SK-N-SH (cell line): Measurements from ENCODE around the gene SHLD1. TPM values are rescaled to one million over a fixed set of nuclear protein-coding genes. Genes with fewer than 3 reads are reported as not detected.
A peak's percentile ranks its signal among the peaks of the same experiment; 100 is the strongest.
"Not testable (repeated sequence)": the region's sequence is repeated elsewhere in the genome, so short reads cannot be mapped to it uniquely, and the experiment has no call there.

Experiments
- CTCF ChIA-PET: fragments of 300-600, 350-600 bp; formaldehyde crosslinking; extraction: SDS; loops from one replicate; lab custom pipeline; 2021; lab: Yijun Ruan, JAX
- POLR2A ChIA-PET: fragments of 350-600 bp; sonication (Branson Sonifier 250); formaldehyde crosslinking; extraction: SDS; loops from one replicate; lab custom pipeline; 2020; ENCODE audit warnings: antibody characterized with exemption, inconsistent platforms; lab: Yijun Ruan, JAX
- DNase-seq: peaks from one replicate; pipeline ENCODE4 v3.0.0; 2012
- H2AFZ ChIP-seq: fragments of 200-600 bp; sonication (generic); 2 replicates; pipeline ENCODE4 v1.8.1; 2016; ENCODE audit warnings: antibody characterized with exemption, mild to moderate bottlenecking, low read depth
- H3F3A ChIP-seq: fragments of 200-600 bp; sonication (generic); replicated peaks from 2 replicates; pipeline ENCODE3; 2016; ENCODE audit warnings: antibody characterized with exemption, mild to moderate bottlenecking; ENCODE audit not compliant: insufficient read depth
- H3K27ac ChIP-seq, 2 experiments: fragments of 200-500 bp in 1 of 2; fragments of 200-600 bp in 1 of 2; sonication (Bioruptor generic) in 1 of 2; sonication (generic), shearing (Covaris generic) in 1 of 2; 2 replicates each; pipeline versions ENCODE4 v1.5.1 to v1.6.1; 2014 to 2016; ENCODE audit warnings: low read depth in 2 of 2, inconsistent platforms in 1 of 2, low read length in 1 of 2, mild to moderate bottlenecking in 1 of 2, mixed read lengths in 1 of 2
- H3K27me3 ChIP-seq: fragments of 200-600 bp; sonication (generic), shearing (Covaris generic); 2 replicates; pipeline ENCODE4 v1.6.1; 2016; ENCODE audit warnings: mixed run types; ENCODE audit not compliant: insufficient read depth
- H3K36me3 ChIP-seq, 2 experiments: fragments of 200-500 bp in 1 of 2; fragments of 200-600 bp in 1 of 2; sonication (Bioruptor generic) in 1 of 2; sonication (generic) in 1 of 2; replicated peaks in 1 of 2; 2 replicates each; pipeline versions ENCODE3 to v1.5.1; 2014 to 2016; ENCODE audit warnings: low read length in 1 of 2, mild to moderate bottlenecking in 1 of 2; ENCODE audit not compliant: insufficient read depth in 2 of 2, control insufficient read depth in 1 of 2
- H3K4me1 ChIP-seq, 2 experiments: fragments of 200-500 bp in 1 of 2; fragments of 200-600 bp in 1 of 2; sonication (Bioruptor generic) in 1 of 2; sonication (generic), shearing (Covaris generic) in 1 of 2; 2 replicates each; pipeline versions ENCODE4 v1.5.1 to v1.6.1; 2014 to 2016; ENCODE audit warnings: low read depth in 1 of 2, low read length in 1 of 2, mixed run types in 1 of 2; ENCODE audit not compliant: insufficient read depth in 2 of 2, control insufficient read depth in 1 of 2
- H3K4me2 ChIP-seq: fragments of 200-600 bp; sonication (generic), shearing (Covaris generic); 2 replicates; pipeline ENCODE4 v1.6.1; 2017; ENCODE audit warnings: mixed run types
- H3K4me3 ChIP-seq, 2 experiments: fragments of 200-500 bp in 1 of 2; fragments of 200-600 bp in 1 of 2; sonication (Bioruptor generic) in 1 of 2; sonication (generic), shearing (Covaris generic) in 1 of 2; 2 replicates each; pipeline versions ENCODE4 v1.5.1 to v1.8.1; 2014 to 2016; ENCODE audit warnings: low read depth in 2 of 2, inconsistent platforms in 1 of 2, low read length in 1 of 2, mild to moderate bottlenecking in 1 of 2, mixed read lengths in 1 of 2, moderate library complexity in 1 of 2
- H3K79me2 ChIP-seq: fragments of 200-600 bp; sonication (generic); 2 replicates; pipeline ENCODE4 v1.8.1; 2017; ENCODE audit warnings: mild to moderate bottlenecking; ENCODE audit not compliant: insufficient read depth
- H3K9ac ChIP-seq: fragments of 200-600 bp; sonication (generic); 2 replicates; pipeline ENCODE4 v1.6.1; 2017; ENCODE audit warnings: mixed run types
- H3K9me2 ChIP-seq: fragments of 200-600 bp; sonication (generic); 2 replicates; pipeline ENCODE4 v1.6.1; 2017; ENCODE audit warnings: mixed run types
- H3K9me3 ChIP-seq: fragments of 200-600 bp; sonication (generic); 2 replicates; pipeline ENCODE4 v1.6.1; 2017; ENCODE audit warnings: mixed run types, mild to moderate bottlenecking, moderate library complexity
- H4K20me1 ChIP-seq: fragments of 200-600 bp; sonication (generic); 2 replicates; pipeline ENCODE4 v1.6.1; 2017; ENCODE audit warnings: mild to moderate bottlenecking, mixed run types; ENCODE audit not compliant: insufficient read depth
- ELF1 ChIP-seq: IDR thresholded peaks from 2 replicates; pipeline ENCODE4 v1.4.0; 2012
- EZH2phosphoT487 ChIP-seq: fragments of 200-600 bp; sonication (generic); IDR thresholded peaks from 2 replicates; pipeline ENCODE4 v1.6.1; 2017; ENCODE audit warnings: low read depth, mixed run types, mild to moderate bottlenecking, antibody characterized with exemption, moderate library complexity, borderline replicate concordance
- GATA2 ChIP-seq: sonication (generic); formaldehyde crosslinking; IDR thresholded peaks from 2 replicates; pipeline ENCODE4 v1.5.0; 2020; ENCODE audit warnings: mild to moderate bottlenecking, missing genetic modification reagents
- MEF2A ChIP-seq: IDR thresholded peaks from 2 replicates; pipeline ENCODE4 v1.4.0; 2012; ENCODE audit warnings: low read depth, borderline replicate concordance
- RAD21 ChIP-seq: IDR thresholded peaks from 2 replicates; pipeline ENCODE4 v1.6.1; 2012; ENCODE audit warnings: mild to moderate bottlenecking, low read length
- SMC3 ChIP-seq: IDR thresholded peaks from 2 replicates; pipeline ENCODE4 v1.6.1; 2012; ENCODE audit warnings: low read depth, low read length, improper control_type of control experiment
- TCF12 ChIP-seq: IDR thresholded peaks from 2 replicates; pipeline ENCODE4 v1.4.0; 2012
- YY1 ChIP-seq: IDR thresholded peaks from 2 replicates; pipeline ENCODE4 v1.4.0; 2012; ENCODE audit warnings: low read depth, mild to moderate bottlenecking
- WGBS: methylation state at CpG from one replicate; pipeline ENCODE4 v1.1.6; 2017; ENCODE audit warnings: low lambda C conversion rate; 5-methylcytosine and 5-hydroxymethylcytosine counted together
- polyA plus RNA-seq, 3 experiments: library from polyadenylated mRNA; depleted of rRNA; stranded (reverse); fragments of >200 nt; gene quantifications; 2 replicates each; pipeline ENCODE4 v1.2.3, GENCODE V29; 2012
- TF ChIP-seq, protein P1 (sequence below): fragments of 200-600 bp; sonication (generic); IDR thresholded peaks from 2 replicates; pipeline ENCODE4 v1.6.1; 2017; ENCODE audit warnings: antibody characterized with exemption, mild to moderate bottlenecking, moderate library complexity
- TF ChIP-seq, protein P2 (sequence below): fragments of 150-350 bp; IDR thresholded peaks from 2 replicates; pipeline ENCODE4 v1.6.1; 2017; ENCODE audit warnings: antibody characterized with exemption, low read length, low read depth, borderline replicate concordance
- TF ChIP-seq, protein P3 (sequence below): IDR thresholded peaks from 2 replicates; pipeline ENCODE4 v1.6.1; 2012; ENCODE audit warnings: mild to moderate bottlenecking, low read depth, low read length, moderate library complexity
- TF ChIP-seq, protein P4 (sequence below): IDR thresholded peaks from 2 replicates; pipeline ENCODE4; 2012

Gene SHLD1
- polyA plus RNA-seq, 1 of the 3 experiments (the other 2 are of a cell fraction), result 4.5 TPM

DNA sequence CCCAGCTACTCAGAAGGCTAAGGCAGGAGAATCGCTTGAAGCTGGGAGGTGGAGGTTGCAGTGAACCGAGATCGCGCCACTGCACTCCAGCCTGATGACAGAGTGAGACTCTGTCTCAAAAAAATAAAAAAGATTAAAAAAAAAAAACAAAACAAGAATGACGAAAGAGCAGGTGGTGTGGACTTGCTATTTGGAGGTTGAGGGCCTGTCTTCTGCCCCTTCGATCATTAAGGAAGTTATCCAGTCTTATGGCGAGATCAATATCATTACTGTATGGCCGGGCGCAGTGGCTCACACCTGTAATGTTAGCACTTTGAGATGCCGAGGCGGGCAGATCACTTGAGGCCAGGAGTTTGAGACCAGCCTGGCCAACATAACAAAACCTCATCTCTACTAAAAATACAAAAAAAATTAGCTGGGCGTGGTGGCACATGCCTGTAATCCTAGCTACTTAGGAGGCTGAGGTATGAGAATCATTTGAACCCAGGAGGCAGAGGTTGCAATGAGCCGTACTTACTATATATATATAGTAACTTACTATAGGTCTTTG, 53.6 kb downstream of the SHLD1 start:
- H2AFZ ChIP-seq, H3K9me3 ChIP-seq, H3K27ac ChIP-seq, H3K4me3 ChIP-seq, H3K36me3 ChIP-seq, DNase-seq, H3K9me2 ChIP-seq, H3K4me1 ChIP-seq, H3K4me2 ChIP-seq, H3K27me3 ChIP-seq, POLR2A ChIA-PET, H4K20me1 ChIP-seq, H3F3A ChIP-seq, H3K79me2 ChIP-seq, H3K9ac ChIP-seq: not testable (repeated sequence)
- 94% methylated on average over 13 of the region's 13 CpGs for WGBS
- CTCF ChIA-PET, result interaction anchor here (0.8 to 2.9 kb wide), 2 partner anchors 13 to 16 kb away, joined by 3 to 18 read pairs; no protein-coding TSS in a partner anchor

DNA sequence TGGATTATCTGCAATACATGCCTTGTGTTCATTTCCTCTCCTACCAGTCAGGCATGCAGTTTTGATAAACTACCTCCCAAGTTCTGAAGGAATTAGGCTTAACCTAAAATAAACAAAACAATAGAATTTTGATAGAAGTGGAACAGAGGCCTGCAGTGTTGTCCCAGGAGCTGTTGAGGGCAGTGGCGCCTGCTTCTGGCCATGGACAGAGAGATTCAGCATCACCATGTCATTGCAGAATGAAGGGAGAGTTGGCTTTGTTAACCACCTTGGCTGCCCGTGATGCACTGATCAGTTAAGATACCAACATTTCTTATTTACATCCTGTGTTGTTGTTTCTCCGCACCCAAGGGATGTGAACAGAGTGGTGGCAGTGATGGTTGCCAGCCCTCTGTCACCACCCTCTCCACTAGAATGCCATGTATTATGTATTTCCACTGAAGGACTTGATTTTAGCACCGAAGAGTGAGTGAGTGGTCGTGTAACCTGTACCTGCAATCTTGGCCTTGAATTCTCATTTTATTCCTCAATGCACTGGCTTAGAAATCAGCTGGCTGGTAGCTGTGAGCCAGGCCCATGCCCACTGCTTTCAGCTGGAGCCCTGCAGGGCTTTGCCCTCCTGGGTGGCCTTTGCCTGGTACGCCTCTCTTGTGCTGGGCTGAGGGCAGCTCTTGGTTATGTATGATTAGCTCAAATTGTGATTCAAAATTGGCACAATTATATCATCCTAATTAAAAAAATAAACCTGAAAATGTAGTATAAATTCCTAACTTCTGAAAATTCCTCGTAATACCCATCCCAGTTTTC, 56.5 kb downstream of the SHLD1 start:
- H3K4me1 ChIP-seq, result peaks cover 0 to 7% of the 10 kb centered on the region in 2 experiments; a peak in 2 of 4 replicates
- 91% methylated on average over 6 of the region's 7 CpGs for WGBS
- H3K4me3 ChIP-seq, result no peak overlapping the region
- no peak for DNase-seq
- CTCF ChIA-PET, result interaction anchor here (0.6 to 1.8 kb wide), 7 partner anchors 14 to 278 kb away, joined by 3 to 5 read pairs (median 3); no protein-coding TSS in a partner anchor
- no peak overlapping the region for H3K27ac ChIP-seq
- H3F3A ChIP-seq, result no peaks in the 10 kb centered on the region
- H3K9ac ChIP-seq, result no peak overlapping the region
- TF ChIP-seq SMC3 (peak; percentile 37), ELF1 (no peak), RAD21 (peak; percentile 65), EZH2phosphoT487 (no peak)
- TF ChIP-seq, protein P1, sequence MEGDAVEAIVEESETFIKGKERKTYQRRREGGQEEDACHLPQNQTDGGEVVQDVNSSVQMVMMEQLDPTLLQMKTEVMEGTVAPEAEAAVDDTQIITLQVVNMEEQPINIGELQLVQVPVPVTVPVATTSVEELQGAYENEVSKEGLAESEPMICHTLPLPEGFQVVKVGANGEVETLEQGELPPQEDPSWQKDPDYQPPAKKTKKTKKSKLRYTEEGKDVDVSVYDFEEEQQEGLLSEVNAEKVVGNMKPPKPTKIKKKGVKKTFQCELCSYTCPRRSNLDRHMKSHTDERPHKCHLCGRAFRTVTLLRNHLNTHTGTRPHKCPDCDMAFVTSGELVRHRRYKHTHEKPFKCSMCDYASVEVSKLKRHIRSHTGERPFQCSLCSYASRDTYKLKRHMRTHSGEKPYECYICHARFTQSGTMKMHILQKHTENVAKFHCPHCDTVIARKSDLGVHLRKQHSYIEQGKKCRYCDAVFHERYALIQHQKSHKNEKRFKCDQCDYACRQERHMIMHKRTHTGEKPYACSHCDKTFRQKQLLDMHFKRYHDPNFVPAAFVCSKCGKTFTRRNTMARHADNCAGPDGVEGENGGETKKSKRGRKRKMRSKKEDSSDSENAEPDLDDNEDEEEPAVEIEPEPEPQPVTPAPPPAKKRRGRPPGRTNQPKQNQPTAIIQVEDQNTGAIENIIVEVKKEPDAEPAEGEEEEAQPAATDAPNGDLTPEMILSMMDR, result peak; percentile 47
- no peaks in the 10 kb centered on the region for H3K27me3 ChIP-seq
- no peaks in the 10 kb centered on the region for H3K79me2 ChIP-seq
- no peaks in the 10 kb centered on the region for H3K36me3 ChIP-seq
- no peak overlapping the region for H2AFZ ChIP-seq
- POLR2A ChIA-PET, result no interaction called here
- no peaks in the 10 kb centered on the region for H3K9me2 ChIP-seq
- no peak overlapping the region for H3K4me2 ChIP-seq
- no peaks in the 10 kb centered on the region for H3K9me3 ChIP-seq
- no peaks in the 10 kb centered on the region for H4K20me1 ChIP-seq

DNA sequence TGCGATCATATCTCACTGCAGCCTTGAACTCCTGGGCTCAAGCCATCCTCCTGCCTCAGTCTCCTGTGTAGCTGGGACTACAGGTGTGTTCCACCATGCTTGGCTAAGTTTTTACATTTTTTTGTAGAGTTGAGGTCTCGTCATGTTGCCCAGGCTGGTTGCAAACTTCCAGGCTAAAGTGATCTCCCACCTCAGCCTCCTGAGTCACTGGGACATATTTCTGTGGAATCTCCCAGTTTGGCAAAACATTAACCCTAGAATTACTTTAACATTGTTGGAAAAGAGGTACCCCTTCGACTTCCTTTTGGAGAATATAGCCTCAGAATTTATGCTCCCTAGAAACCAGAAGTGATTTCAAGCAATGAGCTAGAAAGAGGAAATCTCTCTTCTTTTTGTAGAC, 57.2 kb downstream of the SHLD1 start:
- H3K9me2 ChIP-seq, result no peaks in the 10 kb centered on the region
- H3K4me3 ChIP-seq, result no peak overlapping the region
- H3K9me3 ChIP-seq, result no peaks in the 10 kb centered on the region
- H3K27me3 ChIP-seq, result no peaks in the 10 kb centered on the region
- H3K4me2 ChIP-seq, result no peak overlapping the region
- no peak overlapping the region for H2AFZ ChIP-seq
- no peak overlapping the region for H3K9ac ChIP-seq
- 77% methylated on average over 3 of the region's 3 CpGs for whole genome bisulfite sequencing
- H3F3A ChIP-seq, result no peaks in the 10 kb centered on the region
- CTCF ChIA-PET, result interaction anchor here (0.6 to 1.8 kb wide), 7 partner anchors 13 to 279 kb away, joined by 3 to 5 read pairs (median 3); no protein-coding TSS in a partner anchor
- H3K36me3 ChIP-seq, result no peaks in the 10 kb centered on the region
- no peak overlapping the region for H3K27ac ChIP-seq
- no peak for DNase-seq
- POLR2A ChIA-PET, result no interaction called here
- no peaks in the 10 kb centered on the region for H3K79me2 ChIP-seq
- peaks cover 0 to 7% of the 10 kb centered on the region in 2 experiments; a peak in 2 of 4 replicates for H3K4me1 ChIP-seq
- H4K20me1 ChIP-seq, result no peaks in the 10 kb centered on the region
- TF ChIP-seq, protein P2, sequence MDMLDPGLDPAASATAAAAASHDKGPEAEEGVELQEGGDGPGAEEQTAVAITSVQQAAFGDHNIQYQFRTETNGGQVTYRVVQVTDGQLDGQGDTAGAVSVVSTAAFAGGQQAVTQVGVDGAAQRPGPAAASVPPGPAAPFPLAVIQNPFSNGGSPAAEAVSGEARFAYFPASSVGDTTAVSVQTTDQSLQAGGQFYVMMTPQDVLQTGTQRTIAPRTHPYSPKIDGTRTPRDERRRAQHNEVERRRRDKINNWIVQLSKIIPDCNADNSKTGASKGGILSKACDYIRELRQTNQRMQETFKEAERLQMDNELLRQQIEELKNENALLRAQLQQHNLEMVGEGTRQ, result no peak
- no peak for TF ChIP-seq GATA2 (CRISPR knock-in tag)
- TF ChIP-seq TCF12, result no peak
- no peak for TF ChIP-seq YY1
- TF ChIP-seq, protein P3, sequence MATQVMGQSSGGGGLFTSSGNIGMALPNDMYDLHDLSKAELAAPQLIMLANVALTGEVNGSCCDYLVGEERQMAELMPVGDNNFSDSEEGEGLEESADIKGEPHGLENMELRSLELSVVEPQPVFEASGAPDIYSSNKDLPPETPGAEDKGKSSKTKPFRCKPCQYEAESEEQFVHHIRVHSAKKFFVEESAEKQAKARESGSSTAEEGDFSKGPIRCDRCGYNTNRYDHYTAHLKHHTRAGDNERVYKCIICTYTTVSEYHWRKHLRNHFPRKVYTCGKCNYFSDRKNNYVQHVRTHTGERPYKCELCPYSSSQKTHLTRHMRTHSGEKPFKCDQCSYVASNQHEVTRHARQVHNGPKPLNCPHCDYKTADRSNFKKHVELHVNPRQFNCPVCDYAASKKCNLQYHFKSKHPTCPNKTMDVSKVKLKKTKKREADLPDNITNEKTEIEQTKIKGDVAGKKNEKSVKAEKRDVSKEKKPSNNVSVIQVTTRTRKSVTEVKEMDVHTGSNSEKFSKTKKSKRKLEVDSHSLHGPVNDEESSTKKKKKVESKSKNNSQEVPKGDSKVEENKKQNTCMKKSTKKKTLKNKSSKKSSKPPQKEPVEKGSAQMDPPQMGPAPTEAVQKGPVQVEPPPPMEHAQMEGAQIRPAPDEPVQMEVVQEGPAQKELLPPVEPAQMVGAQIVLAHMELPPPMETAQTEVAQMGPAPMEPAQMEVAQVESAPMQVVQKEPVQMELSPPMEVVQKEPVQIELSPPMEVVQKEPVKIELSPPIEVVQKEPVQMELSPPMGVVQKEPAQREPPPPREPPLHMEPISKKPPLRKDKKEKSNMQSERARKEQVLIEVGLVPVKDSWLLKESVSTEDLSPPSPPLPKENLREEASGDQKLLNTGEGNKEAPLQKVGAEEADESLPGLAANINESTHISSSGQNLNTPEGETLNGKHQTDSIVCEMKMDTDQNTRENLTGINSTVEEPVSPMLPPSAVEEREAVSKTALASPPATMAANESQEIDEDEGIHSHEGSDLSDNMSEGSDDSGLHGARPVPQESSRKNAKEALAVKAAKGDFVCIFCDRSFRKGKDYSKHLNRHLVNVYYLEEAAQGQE, result no peak
- TF ChIP-seq, protein P4, sequence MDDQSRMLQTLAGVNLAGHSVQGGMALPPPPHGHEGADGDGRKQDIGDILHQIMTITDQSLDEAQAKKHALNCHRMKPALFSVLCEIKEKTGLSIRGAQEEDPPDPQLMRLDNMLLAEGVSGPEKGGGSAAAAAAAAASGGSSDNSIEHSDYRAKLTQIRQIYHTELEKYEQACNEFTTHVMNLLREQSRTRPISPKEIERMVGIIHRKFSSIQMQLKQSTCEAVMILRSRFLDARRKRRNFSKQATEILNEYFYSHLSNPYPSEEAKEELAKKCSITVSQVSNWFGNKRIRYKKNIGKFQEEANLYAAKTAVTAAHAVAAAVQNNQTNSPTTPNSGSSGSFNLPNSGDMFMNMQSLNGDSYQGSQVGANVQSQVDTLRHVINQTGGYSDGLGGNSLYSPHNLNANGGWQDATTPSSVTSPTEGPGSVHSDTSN, result no peak
- no peak for TF ChIP-seq MEF2A
